A549 (cell line): ENCODE data around the gene RELL1.

Experiments
- POLR2A ChIP-seq: IDR thresholded peaks from 2 replicates; pipeline ENCODE4 v1.6.1; 2012; ENCODE audit warnings: mild to moderate bottlenecking, low read length
- TF ChIP-seq, protein P1 (sequence below): fragments of >200 bp; sonication (Bioruptor Twin); formaldehyde crosslinking; IDR thresholded peaks from 3 replicates; pipeline ENCODE4 v1.5.1; 2016

DNA sequence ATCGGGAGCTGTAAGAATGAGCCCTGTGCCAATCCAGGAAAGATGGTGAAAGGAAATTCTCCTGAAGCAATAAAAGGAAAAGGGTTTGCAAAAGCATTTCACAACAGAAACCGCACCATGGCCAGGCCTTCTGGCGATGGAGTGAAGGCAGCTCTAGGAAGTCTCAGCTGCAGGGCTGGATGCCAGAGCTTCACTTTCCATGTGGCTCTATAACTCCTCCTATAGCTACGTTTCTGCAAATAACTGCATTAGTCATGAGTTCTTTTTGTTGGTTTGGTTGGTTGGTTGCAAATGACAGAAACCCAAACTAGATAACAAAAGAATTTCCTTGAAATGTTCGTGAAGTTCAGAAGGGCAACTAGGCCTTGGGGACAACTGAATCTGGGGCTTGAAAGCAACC is 84.6 kb downstream of the RELL1 start:
- TF ChIP-seq, protein P1, sequence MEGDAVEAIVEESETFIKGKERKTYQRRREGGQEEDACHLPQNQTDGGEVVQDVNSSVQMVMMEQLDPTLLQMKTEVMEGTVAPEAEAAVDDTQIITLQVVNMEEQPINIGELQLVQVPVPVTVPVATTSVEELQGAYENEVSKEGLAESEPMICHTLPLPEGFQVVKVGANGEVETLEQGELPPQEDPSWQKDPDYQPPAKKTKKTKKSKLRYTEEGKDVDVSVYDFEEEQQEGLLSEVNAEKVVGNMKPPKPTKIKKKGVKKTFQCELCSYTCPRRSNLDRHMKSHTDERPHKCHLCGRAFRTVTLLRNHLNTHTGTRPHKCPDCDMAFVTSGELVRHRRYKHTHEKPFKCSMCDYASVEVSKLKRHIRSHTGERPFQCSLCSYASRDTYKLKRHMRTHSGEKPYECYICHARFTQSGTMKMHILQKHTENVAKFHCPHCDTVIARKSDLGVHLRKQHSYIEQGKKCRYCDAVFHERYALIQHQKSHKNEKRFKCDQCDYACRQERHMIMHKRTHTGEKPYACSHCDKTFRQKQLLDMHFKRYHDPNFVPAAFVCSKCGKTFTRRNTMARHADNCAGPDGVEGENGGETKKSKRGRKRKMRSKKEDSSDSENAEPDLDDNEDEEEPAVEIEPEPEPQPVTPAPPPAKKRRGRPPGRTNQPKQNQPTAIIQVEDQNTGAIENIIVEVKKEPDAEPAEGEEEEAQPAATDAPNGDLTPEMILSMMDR, result no peak
- no peak for TF ChIP-seq POLR2A
